AG04450 (cell line): ENCODE results near the gene PIH1D1. TPM values are rescaled to one million over a fixed set of nuclear protein-coding genes. Genes with fewer than 3 reads are reported as not detected.

ENCODE experiments used
- CTCF ChIA-PET: fragments of 300-600, 350-600 bp; formaldehyde crosslinking; extraction: SDS; loops from one replicate; lab custom pipeline; 2022; ENCODE audit warnings: antibody characterized with exemption, inconsistent platforms; lab: Charles Lee
- POLR2A ChIA-PET: fragments of 350-600 bp; formaldehyde crosslinking; extraction: SDS; loops from one replicate; lab custom pipeline; 2021; ENCODE audit warnings: antibody characterized with exemption, inconsistent platforms; lab: Yijun Ruan, JAX
- DNase-seq: peaks from one replicate; pipeline ENCODE4 v3.0.0-alpha.2; 2011; ENCODE audit warnings: low read depth, low spot score
- H3K27ac ChIP-seq: one replicate; pipeline ENCODE4 v1.5.1; 2012; ENCODE audit warnings: low read depth, low read length, control low read depth
- H3K27me3 ChIP-seq: one replicate; pipeline ENCODE4 v1.6.0; 2012; ENCODE audit warnings: low read length; ENCODE audit not compliant: control insufficient read depth, insufficient read depth
- H3K4me3 ChIP-seq: 2 replicates; pipeline ENCODE4 v1.5.1; 2011; ENCODE audit warnings: mild to moderate bottlenecking, low read depth, low read length, control low read depth
- H3K9me3 ChIP-seq: 2 replicates; pipeline ENCODE4 v1.5.1; 2012; ENCODE audit warnings: low read length; ENCODE audit not compliant: control insufficient read depth, insufficient read depth
- CTCF ChIP-seq: IDR thresholded peaks from 2 replicates; pipeline ENCODE4 v1.5.1; 2011; ENCODE audit warnings: low read depth, low read length, control low read depth, inconsistent platforms
- polyA plus RNA-seq: library from polyadenylated mRNA; depleted of rRNA; stranded (reverse); fragments of >200 nt; gene quantifications from 2 replicates; pipeline ENCODE4 v1.2.3, GENCODE V29; 2011

PIH1D1 gene
- polyA plus RNA-seq, 1 experiment: 62.5 TPM

- Histone ChIP-seq H3K9me3 (no peaks in the 10 kb centered on the region; the same call in 1 of the 2 replicates), H3K4me3 (peak overlapping the region; percentile 92), H3K27ac (peak overlapping the region; percentile 21), H3K27me3 (no peaks in the 10 kb centered on the region)
- ChIA-PET POLR2A (no interaction called here), CTCF (interaction anchor here (1.6 to 2.2 kb wide), 2 partner anchors 24 to 50 kb away, joined by 4 to 11 read pairs; partner anchors contain the start of gene FLT3LG)
- no peak for DNase-seq
- TF ChIP-seq CTCF: no peak
Measured at GRCh38 chr19:49497047-49497788, 45.6 kb upstream of the PIH1D1 start.

DNA sequence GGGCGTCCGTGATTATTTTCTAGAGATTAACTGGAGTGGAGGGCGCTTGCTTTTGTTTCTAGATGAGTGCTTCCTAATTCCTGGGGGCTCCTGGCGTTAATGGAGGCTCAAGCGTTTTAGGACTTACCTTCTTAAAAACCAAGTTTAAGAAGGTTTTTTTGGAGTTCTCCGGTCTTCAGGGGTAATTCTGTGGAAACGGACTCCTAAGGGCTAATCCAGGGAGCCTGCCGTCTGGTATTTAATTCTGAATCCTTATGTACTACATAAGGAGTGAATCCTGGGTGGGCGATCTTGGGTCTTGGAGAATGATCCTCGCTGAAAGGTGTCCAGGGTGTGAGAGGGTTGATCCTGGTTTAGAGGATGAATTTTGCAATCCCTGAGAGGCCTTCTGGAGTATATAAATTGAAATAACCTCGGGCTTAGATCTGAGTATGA, 45.0 kb upstream of the PIH1D1 start:
- CTCF ChIA-PET: interaction anchor here (1.6 kb wide), 1 partner anchor 23 kb away, joined by 4 read pairs; the partner anchor contains the start of gene FLT3LG
- H3K9me3 ChIP-seq: no peaks in the 10 kb centered on the region; the same call in 1 of the 2 replicates
- TF ChIP-seq CTCF: no peak

GRCh38 chr19:49492573-49493405, 41.2 kb upstream of the PIH1D1 start:
- Histone ChIP-seq H3K9me3 (no peaks in the 10 kb centered on the region; the same call in 1 of the 2 replicates), H3K27me3 (no peaks in the 10 kb centered on the region), H3K4me3 (no peak overlapping the region), H3K27ac (no peak overlapping the region)
- ChIA-PET CTCF (interaction anchor here (0.9 to 1.3 kb wide), 3 partner anchors 19 to 77 kb away, joined by 3 to 4 read pairs (median 3); no protein-coding TSS in a partner anchor), POLR2A (interaction anchor here (1.3 kb wide), 1 partner anchor 88 kb away, joined by 4 read pairs; the partner anchor contains the start of gene NOSIP)
- TF ChIP-seq CTCF: no peak
- no peak for DNase-seq

More for the DNA sequence above, 45.0 kb upstream of the PIH1D1 start:
- Histone ChIP-seq H3K27ac (peak overlapping the region; percentile 84), H3K27me3 (no peaks in the 10 kb centered on the region), H3K4me3 (peak overlapping the region; percentile 92)
- no peak for DNase-seq
- POLR2A ChIA-PET: interaction anchor here (1.0 to 2.0 kb wide), 4 partner anchors 9 to 62 kb away, joined by 3 to 11 read pairs (median 8); partner anchors contain the start of gene RPL13A

GRCh38 chr19:49491804-49492572, 40.4 kb upstream of the PIH1D1 start:
- ChIA-PET CTCF (interaction anchor here (0.6 to 1.3 kb wide), 5 partner anchors 18 to 177 kb away, joined by 3 to 6 read pairs (median 3); no protein-coding TSS in a partner anchor), POLR2A (no interaction called here)
- H3K27me3 ChIP-seq: no peaks in the 10 kb centered on the region
- H3K9me3 ChIP-seq: no peaks in the 10 kb centered on the region; the same call in 1 of the 2 replicates
- no peak for DNase-seq
- H3K4me3 ChIP-seq: no peak overlapping the region
- no peak for TF ChIP-seq CTCF
- H3K27ac ChIP-seq: no peak overlapping the region
